GM21529 (cell line): ENCODE results near the gene KNDC1.
"Not testable (repeated sequence)": the region's sequence is repeated elsewhere in the genome, so short reads cannot be mapped to it uniquely, and the experiment has no call there.

Experiments
- ATAC-seq: cut with Tn5 transposase; IDR thresholded peaks from one replicate; pipeline ENCODE4 v1.9.1; 2021; ENCODE audit not compliant: unreplicated experiment

Gene KNDC1

GRCh38 chr10:133221331-133221730, 61.3 kb downstream of the KNDC1 start:
- no peak for ATAC-seq

GRCh38 chr10:133221756-133222155, 61.7 kb downstream of the KNDC1 start:
- ATAC-seq, result not testable (repeated sequence)

- ATAC-seq, result no peak
These were observed 64.1 kb downstream of the KNDC1 start for GRCh38 chr10:133224076-133224475.

- ATAC-seq, result no peak
These were observed 64.8 kb downstream of the KNDC1 start for GRCh38 chr10:133224756-133225372.

- ATAC-seq, result no peak
These were observed 65.7 kb downstream of the KNDC1 start for GRCh38 chr10:133225707-133226191.

GRCh38 chr10:133226251-133226808, 66.3 kb downstream of the KNDC1 start:
- no peak for ATAC-seq

DNA sequence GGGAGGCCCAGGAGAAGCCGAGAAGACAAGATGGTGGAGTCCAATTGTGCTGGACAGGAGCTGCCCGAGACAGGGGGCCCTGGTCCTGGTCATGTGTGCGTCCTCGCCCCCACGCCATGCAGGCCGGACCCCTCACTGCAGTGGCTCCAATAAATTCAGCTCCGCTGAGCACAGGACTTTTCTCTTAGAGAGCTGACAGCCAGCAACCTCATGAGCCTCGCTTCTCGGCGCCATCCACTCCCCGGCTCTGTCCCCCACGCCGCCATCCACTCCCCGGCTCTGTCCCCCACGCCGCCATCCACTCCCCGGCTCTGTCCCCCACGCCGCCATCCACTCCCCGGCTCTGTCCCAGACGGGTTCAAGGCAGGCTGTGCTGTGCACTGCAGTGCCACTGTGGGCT, 67.2 kb downstream of the KNDC1 start:
- ATAC-seq, result no peak

- no peak for ATAC-seq
These were observed 69.4 kb downstream of the KNDC1 start for GRCh38 chr10:133229265-133230043.

DNA sequence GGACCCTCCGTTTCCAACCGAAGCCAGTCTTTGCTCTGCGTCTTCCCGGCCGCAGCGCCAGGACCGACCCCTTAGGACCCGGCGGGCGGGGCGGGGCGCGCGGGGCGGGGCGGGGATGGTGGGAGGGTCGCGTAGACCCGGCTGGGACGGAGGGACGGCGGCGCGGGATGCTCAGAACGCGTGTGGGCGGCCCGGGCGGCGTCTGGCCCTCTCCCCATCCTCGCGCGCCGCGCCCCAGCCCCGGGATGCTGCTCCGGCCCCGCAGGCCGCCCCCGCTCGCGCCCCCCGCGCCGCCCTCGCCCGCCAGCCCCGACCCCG, 70.0 kb downstream of the KNDC1 start, which contains the start of gene UTF1:
TSS of gene UTF1 (plus strand) at position 174 of the 318 bp plus-strand sequence. CDS start at position 246, 72 bp downstream.
- no peak for ATAC-seq

- no peak for ATAC-seq
These were observed 70.6 kb downstream of the KNDC1 start for GRCh38 chr10:133230387-133231195.

- ATAC-seq, result no peak
These were observed 71.4 kb downstream of the KNDC1 start for GRCh38 chr10:133231244-133231945.

- no peak for ATAC-seq
These were observed 72.0 kb downstream of the KNDC1 start for GRCh38 chr10:133231946-133232574.

DNA sequence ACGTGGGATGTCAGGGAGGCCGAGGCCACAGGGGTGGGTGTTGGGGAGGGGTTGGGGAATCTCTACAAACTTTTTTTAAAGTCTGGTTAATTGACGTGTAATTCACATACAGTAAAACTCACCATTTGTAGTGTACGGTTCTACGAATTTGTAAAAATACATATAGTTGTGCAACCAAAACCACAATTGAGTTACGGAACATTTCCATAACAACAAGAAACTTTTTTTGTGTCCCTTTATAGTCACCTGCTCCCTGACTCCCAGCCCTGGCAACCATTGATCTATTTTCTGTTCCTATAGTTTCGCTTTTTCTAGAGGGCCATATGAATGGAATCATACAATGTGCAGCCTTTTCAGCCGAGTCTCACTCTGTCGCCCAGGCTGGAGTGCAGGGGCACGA, 74.8 kb downstream of the KNDC1 start:
- not testable (repeated sequence) for ATAC-seq

GRCh38 chr10:133235265-133235855, 75.3 kb downstream of the KNDC1 start:
- no peak for ATAC-seq

GRCh38 chr10:133235932-133236331, 75.9 kb downstream of the KNDC1 start:
- ATAC-seq, result no peak

GRCh38 chr10:133236401-133237240, 76.6 kb downstream of the KNDC1 start:
- ATAC-seq, result no peak

GRCh38 chr10:133237241-133237587, 77.2 kb downstream of the KNDC1 start:
- no peak for ATAC-seq

- ATAC-seq, result no peak
These were observed 77.8 kb downstream of the KNDC1 start, which contains the start of gene VENTX for GRCh38 chr10:133237588-133238465. TSS of gene VENTX (plus strand) at chr10:133237855. CDS start at chr10:133237915, 60 bp downstream.
